ENCODE data around the gene SLC6A8. TPM values are rescaled to one million over a fixed set of nuclear protein-coding genes. Genes with fewer than 3 reads are reported as not detected.

SLC6A8 gene
- total RNA-seq, 4 donors from 2014 or later: 19.5 to 36.2 (median 25.4) TPM

DNA sequence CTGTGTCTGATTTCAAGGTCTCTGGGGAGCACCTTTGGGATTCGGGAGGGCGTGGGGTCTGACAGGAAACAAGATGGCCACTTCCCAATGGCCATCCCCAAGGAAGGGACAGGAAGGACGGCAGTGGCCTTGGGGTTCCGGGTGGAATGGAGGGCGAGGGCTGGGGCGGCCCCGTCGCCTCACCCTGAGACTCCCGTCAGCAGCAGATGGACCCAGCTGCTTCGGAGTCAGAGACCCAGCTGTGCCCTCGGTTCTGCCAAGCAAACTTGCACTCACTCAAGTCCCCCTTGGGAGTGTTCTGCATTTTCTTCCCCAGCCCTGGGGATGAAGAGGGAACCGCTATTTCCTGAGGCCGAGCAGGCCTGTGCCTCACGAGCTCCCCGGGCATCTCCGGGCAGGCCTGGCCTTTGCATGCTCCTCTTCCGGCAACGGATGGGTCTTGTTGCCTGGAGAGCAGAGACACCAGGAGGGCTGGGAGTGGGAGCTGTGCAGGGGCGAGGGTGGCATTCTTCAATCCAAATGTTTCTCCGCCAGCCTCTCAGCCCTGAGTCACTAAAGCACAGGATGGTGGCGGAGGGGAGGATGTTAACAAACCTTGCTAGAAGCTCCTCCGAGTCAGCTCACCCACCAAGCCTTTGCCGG is 47.6 kb upstream of the SLC6A8 start:
- TF ChIP-seq POLR2A (IDR thresholded peaks at IDR 0.05): no peak
- TF ChIP-seq, protein P1, sequence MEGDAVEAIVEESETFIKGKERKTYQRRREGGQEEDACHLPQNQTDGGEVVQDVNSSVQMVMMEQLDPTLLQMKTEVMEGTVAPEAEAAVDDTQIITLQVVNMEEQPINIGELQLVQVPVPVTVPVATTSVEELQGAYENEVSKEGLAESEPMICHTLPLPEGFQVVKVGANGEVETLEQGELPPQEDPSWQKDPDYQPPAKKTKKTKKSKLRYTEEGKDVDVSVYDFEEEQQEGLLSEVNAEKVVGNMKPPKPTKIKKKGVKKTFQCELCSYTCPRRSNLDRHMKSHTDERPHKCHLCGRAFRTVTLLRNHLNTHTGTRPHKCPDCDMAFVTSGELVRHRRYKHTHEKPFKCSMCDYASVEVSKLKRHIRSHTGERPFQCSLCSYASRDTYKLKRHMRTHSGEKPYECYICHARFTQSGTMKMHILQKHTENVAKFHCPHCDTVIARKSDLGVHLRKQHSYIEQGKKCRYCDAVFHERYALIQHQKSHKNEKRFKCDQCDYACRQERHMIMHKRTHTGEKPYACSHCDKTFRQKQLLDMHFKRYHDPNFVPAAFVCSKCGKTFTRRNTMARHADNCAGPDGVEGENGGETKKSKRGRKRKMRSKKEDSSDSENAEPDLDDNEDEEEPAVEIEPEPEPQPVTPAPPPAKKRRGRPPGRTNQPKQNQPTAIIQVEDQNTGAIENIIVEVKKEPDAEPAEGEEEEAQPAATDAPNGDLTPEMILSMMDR (IDR thresholded peaks at IDR 0.05): no peak
- intact Hi-C loops (cut with DNase I): no loop called here
- Histone ChIP-seq H3K9me3 (no peaks in the 10 kb centered on the region), H3K36me3 (no peaks in the 10 kb centered on the region), H3K27me3 (peaks cover 0 to 71% (median 19%) of the 10 kb centered on the region in 4 donors), H3K4me1 (peaks cover 0 to 33% (median 13%) of the 10 kb centered on the region in 3 donors), H3K27ac (no peak overlapping the region), H3K4me3 (no peak overlapping the region)
- no peak for DNase-seq
- 37% methylated on average over 2 of the region's 23 CpGs; no CpG with 5 or more reads in 1 of the 2 donors for WGBS, 2 donors

DNA sequence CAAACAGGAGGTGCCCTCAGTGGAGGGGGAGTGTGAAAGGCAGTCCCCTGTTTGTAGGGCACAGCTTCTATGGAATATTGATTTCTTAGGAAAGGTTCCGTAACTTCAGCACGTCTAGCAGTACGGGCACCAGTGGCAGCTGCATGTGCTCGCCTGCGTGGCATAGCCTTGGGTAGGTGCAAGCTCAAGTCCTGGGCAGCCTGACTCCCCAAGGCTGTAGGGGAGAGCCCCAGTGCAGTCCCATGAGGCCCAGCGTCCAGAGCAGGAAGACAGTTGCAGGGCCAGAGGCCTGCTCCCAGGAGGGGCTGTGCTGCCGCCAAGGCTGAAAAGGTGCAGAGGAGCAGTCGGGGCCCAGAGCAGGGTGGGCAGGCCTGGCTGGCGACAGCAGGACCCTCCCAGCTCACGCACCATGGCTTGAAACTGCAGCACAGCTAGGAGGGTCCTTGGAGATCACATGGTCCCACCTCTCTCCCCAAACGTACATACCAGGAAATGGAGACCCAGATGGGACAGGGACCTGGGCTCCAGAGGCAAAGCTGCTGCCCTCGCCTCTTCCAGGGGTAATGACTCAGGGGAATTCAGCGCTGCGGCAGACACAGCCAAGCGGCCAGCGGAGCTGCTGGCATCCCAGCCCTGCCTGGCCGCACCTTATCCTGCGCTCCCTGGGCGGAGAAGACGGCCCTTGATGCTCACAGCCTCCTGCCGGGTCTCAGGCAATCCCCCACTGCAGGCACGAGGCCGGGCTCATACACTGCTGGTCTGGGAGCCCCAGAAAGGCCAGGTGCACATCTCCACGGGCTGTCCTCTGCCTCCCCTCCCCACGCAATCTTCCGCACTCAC is 46.8 kb upstream of the SLC6A8 start:
- peaks cover 0 to 79% (median 22%) of the 10 kb centered on the region in 4 donors for H3K27me3 ChIP-seq
- H3K36me3 ChIP-seq: no peaks in the 10 kb centered on the region
- no peak for TF ChIP-seq POLR2A (IDR thresholded peaks at IDR 0.05)
- TF ChIP-seq, protein P1 (IDR thresholded peaks at IDR 0.05): no peak
- H3K27ac ChIP-seq: no peak overlapping the region
- no peak overlapping the region for H3K4me3 ChIP-seq
- peaks cover 0 to 33% (median 13%) of the 10 kb centered on the region in 3 donors for H3K4me1 ChIP-seq
- WGBS, 2 donors: 33 to 69% methylated on average over 3 to 20 of the region's 26 CpGs
- H3K9me3 ChIP-seq: no peaks in the 10 kb centered on the region
- no peak for DNase-seq
- intact Hi-C loops (cut with DNase I): no loop called here

DNA sequence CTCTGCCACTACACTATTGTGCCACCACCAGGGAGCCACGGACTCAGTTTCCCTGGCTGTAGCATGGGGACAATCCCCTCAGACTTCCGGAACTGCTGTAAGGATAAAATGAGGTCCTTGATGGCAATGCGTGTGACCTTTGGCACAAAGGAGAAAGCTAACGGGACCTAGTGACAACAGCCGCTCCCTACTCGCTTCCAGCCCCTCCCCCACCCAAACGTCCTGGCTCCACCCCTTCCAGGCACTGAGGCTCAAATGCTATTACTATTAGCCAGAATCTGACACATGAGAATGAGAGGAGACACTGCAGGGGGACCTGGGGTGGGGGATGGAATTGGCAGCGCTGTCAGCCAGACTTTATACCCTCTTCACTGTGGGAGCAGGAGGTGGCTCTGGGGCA is 46.1 kb upstream of the SLC6A8 start:
- no peak for TF ChIP-seq POLR2A (IDR thresholded peaks at IDR 0.05)
- TF ChIP-seq, protein P1 (IDR thresholded peaks at IDR 0.05): no peak
- H3K27ac ChIP-seq: no peak overlapping the region
- no peaks in the 10 kb centered on the region for H3K36me3 ChIP-seq
- WGBS, 2 donors: 30% methylated on average over 2 of the region's 8 CpGs; no CpG with 5 or more reads in 1 of the 2 donors
- intact Hi-C loops (cut with DNase I): no loop called here
- peaks cover 0 to 40% (median 13%) of the 10 kb centered on the region in 3 donors for H3K4me1 ChIP-seq
- H3K27me3 ChIP-seq: peaks cover 0 to 86% (median 24%) of the 10 kb centered on the region in 4 donors
- H3K4me3 ChIP-seq: peak overlapping the region in 1 of 4 donors; percentile 25
- H3K9me3 ChIP-seq: no peaks in the 10 kb centered on the region
- no peak for DNase-seq

DNA sequence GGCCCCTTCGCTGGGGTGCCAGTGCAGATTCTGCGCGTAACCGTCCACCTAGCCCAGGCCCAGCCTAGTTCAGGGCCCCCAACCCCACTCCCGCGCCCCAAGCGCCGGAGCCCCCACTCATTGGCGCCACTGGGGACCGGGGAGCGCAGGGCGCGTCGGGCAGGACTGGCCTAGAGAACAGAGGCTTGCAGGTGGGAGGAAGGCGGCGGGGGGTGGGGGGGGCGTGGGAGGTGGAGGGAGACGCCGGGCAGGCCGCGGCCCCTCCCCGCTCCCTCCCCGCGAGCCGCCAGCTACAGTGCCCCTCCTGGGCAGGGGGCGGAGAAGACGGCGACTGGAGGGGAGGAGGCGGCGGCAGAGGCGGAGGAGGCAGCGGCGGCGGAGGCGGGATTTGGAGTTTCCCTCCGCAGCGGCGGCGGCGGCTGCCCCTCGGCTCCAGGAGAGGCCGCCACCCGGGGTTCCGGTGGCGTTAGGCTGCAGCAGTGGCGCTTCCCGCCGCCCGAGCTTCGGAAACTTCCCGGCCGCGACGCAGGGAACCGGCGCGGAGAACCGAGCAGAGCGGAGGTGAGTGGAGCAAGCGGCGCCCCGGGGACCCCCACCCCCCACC is 45.6 kb upstream of the SLC6A8 start:
- TF ChIP-seq, protein P1 (IDR thresholded peaks at IDR 0.05): no peak
- no peak for TF ChIP-seq POLR2A (IDR thresholded peaks at IDR 0.05)
- no peak for DNase-seq
- no peaks in the 10 kb centered on the region for H3K9me3 ChIP-seq
- H3K4me1 ChIP-seq: peaks cover under 1 to 45% (median 13%) of the 10 kb centered on the region in 3 donors
- H3K4me3 ChIP-seq: peak overlapping the region in 2 of 4 donors; percentile 25 to 51
- H3K27me3 ChIP-seq: peaks cover 0 to 91% (median 25%) of the 10 kb centered on the region in 4 donors
- intact Hi-C loops (cut with DNase I): no loop called here
- no peaks in the 10 kb centered on the region for H3K36me3 ChIP-seq
- no peak overlapping the region for H3K27ac ChIP-seq
- no CpG with 5 or more reads among the region's 62 CpGs for WGBS, 2 donors
